Measurements from ENCODE around the gene ALOX5AP.

Gene ALOX5AP

GRCh38 chr13:30748717-30749116, 13.4 kb downstream of the ALOX5AP start:
- no peak for DNase-seq (ENCODE audit: low read depth in 2 of 2)
- no peak for TF ChIP-seq CTCF (IDR thresholded peaks at IDR 0.05; ENCODE audit: low read depth, low read length)
- H3K4me3 ChIP-seq (replicated peaks in 1 of 2; ENCODE audit: low read depth in 2 of 2, low read length in 2 of 2), result no peak overlapping the region

GRCh38 chr13:30750036-30750435, 14.7 kb downstream of the ALOX5AP start:
- H3K4me3 ChIP-seq (replicated peaks in 1 of 2; ENCODE audit: low read depth in 2 of 2, low read length in 2 of 2), result no peak overlapping the region
- TF ChIP-seq CTCF (IDR thresholded peaks at IDR 0.05; ENCODE audit: low read depth, low read length), result no peak
- DNase-seq (ENCODE audit: low read depth in 2 of 2), result no peak

DNA sequence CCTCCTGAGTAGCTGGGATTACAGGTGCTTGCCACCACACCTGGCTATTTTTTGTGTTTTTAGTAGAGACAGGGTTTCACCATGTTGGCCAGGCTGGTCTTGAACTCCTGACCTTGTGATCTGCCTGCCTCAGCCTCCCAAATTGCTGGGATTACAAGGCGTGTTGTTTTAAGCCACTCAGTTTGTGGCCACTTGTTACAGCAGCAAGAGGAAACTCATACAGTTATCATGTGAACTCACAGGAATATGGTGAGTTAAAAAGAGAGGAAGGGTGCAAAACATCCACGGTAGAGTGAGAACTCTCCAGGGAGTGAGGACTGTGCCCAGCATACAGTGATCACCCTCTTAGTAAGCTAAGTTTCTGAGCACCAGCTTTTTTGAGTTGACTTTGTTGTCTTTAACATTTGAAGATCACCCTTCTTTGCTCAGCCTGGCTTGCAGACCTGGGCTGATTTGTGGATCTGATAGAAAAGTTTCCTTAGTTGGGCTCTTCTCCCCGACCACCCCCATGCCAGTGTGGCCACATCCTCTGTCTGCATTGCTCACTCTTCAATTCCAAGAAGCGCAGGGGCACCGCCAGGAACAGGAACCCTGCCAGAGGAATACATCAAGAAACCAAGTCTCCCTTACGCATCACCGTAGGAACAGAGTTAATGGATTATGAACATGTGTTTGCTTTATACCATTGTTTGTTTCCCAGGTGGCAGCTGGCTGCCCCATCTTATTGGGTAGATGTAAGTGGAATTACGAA, 16.0 kb downstream of the ALOX5AP start:
- no peak for DNase-seq (ENCODE audit: low read depth in 2 of 2)
- no peak for TF ChIP-seq CTCF (IDR thresholded peaks at IDR 0.05; ENCODE audit: low read depth, low read length)

DNA sequence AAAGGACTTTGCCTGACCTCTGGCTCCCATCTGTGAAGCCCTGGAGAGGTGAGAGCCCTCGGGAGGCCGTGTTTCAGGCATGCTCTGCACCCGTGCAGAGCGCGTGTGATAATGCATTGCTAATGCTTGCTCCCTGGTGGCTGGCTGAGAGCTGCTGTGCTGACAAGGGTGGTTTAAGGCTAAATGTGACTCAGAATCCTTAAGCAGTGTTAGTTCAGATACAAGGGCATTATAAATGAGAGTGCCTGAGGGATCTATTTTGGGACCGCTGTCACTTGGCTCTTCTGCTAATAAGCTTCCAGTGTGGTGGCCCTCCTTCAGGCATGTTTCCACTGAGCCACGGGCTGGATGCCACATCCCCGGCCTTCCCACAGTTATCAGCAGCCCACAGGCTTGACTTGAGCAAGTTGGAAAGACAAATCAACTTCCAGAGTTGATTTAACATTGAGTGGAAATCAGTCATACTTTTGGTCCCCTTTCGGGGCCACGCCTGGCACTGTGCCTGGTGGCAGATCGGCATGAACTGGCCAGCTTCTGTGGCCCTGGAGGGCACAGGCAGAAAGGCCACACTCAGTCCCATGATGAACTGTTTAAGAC, 17.0 kb downstream of the ALOX5AP start:
- H3K4me3 ChIP-seq (replicated peaks in 1 of 2; ENCODE audit: low read depth in 2 of 2, low read length in 2 of 2), result no peak overlapping the region
- peak; percentile 16 for TF ChIP-seq CTCF (IDR thresholded peaks at IDR 0.05; ENCODE audit: low read depth, low read length)
- peak; percentile 58 to 68 for DNase-seq (ENCODE audit: low read depth in 2 of 2)

More for the DNA sequence above, 16.0 kb downstream of the ALOX5AP start:
- H3K4me3 ChIP-seq (replicated peaks in 1 of 2; ENCODE audit: low read depth in 2 of 2, low read length in 2 of 2), result no peak overlapping the region

GRCh38 chr13:30753030-30753616, 17.8 kb downstream of the ALOX5AP start:
- no peak overlapping the region for H3K4me3 ChIP-seq (replicated peaks in 1 of 2; ENCODE audit: low read depth in 2 of 2, low read length in 2 of 2)
- no peak for TF ChIP-seq CTCF (IDR thresholded peaks at IDR 0.05; ENCODE audit: low read depth, low read length)

GRCh38 chr13:30755678-30756077, 20.3 kb downstream of the ALOX5AP start:
- DNase-seq (ENCODE audit: low read depth in 2 of 2), result no peak
- no peak for TF ChIP-seq CTCF (IDR thresholded peaks at IDR 0.05; ENCODE audit: low read depth, low read length)
- no peak overlapping the region for H3K4me3 ChIP-seq (replicated peaks in 1 of 2; ENCODE audit: low read depth in 2 of 2, low read length in 2 of 2)

More at GRCh38 chr13:30753030-30753616, 17.8 kb downstream of the ALOX5AP start:
- DNase-seq (ENCODE audit: low read depth in 2 of 2), result no peak
